Smooth muscle cell (in vitro differentiated cells): ENCODE data around the gene HOMER3. TPM values are rescaled to one million over a fixed set of nuclear protein-coding genes. Genes with fewer than 3 reads are reported as not detected.

ENCODE experiments used
- DNase-seq: peaks from one replicate; lab custom pipeline; 2025; ENCODE audit not compliant: unreplicated experiment; lab: John Stamatoyannopoulos, UW
- H2AFZ ChIP-seq: fragments of 200-600 bp; sonication (generic); 2 replicates; pipeline ENCODE4 v1.6.0; 2016; ENCODE audit warnings: antibody characterized with exemption, low read depth, mild to moderate bottlenecking
- H3F3A ChIP-seq: fragments of 200-600 bp; sonication (generic); 2 replicates; pipeline ENCODE4 v1.6.0; 2017; ENCODE audit warnings: antibody characterized with exemption, low read depth
- H3K27ac ChIP-seq: fragments of 200-600 bp; sonication (generic); 2 replicates; pipeline ENCODE4 v1.5.1; 2016; ENCODE audit warnings: low read depth, mild to moderate bottlenecking
- H3K27me3 ChIP-seq: fragments of 200-600 bp; sonication (generic); 2 replicates; pipeline ENCODE4 v1.6.1; 2016; ENCODE audit warnings: low read depth, mild to moderate bottlenecking
- H3K36me3 ChIP-seq: fragments of 200-600 bp; sonication (generic); 2 replicates; pipeline ENCODE4 v1.5.1; 2016; ENCODE audit warnings: low read depth
- H3K4me1 ChIP-seq: fragments of 200-600 bp; sonication (generic); 2 replicates; pipeline ENCODE4 v1.5.1; 2016; ENCODE audit warnings: low read depth
- H3K4me2 ChIP-seq: fragments of 200-600 bp; sonication (generic); 2 replicates; pipeline ENCODE4 v1.6.0; 2016; ENCODE audit warnings: mild to moderate bottlenecking
- H3K4me3 ChIP-seq: fragments of 200-600 bp; sonication (generic); 2 replicates; pipeline ENCODE4 v1.5.1; 2016; ENCODE audit warnings: mild to moderate bottlenecking
- H3K79me2 ChIP-seq: fragments of 200-600 bp; sonication (generic); 2 replicates; pipeline ENCODE4 v1.6.0; 2016; ENCODE audit warnings: low read depth, mild to moderate bottlenecking
- H3K9ac ChIP-seq: fragments of 200-600 bp; sonication (generic); 2 replicates; pipeline ENCODE4 v1.6.0; 2016; ENCODE audit warnings: low read depth
- H3K9me3 ChIP-seq: fragments of 200-600 bp; sonication (generic); replicated peaks from 2 replicates; pipeline ENCODE4 v1.5.1; 2016; ENCODE audit warnings: low read depth
- H4K20me1 ChIP-seq: fragments of 200-600 bp; sonication (generic); 2 replicates; pipeline ENCODE4 v1.6.0; 2016; ENCODE audit warnings: low read depth
- CTCF ChIP-seq: fragments of 200-600 bp; sonication (generic); IDR thresholded peaks from 2 replicates; pipeline ENCODE4 v1.5.1; 2017; ENCODE audit warnings: borderline replicate concordance, mild to moderate bottlenecking, antibody characterized with exemption; ENCODE audit not compliant: insufficient read depth, poor library complexity, severe bottlenecking
- WGBS: methylation state at CpG from one replicate; pipeline ENCODE4 v1.1.7; 2016; ENCODE audit warnings: low lambda C conversion rate; 5-methylcytosine and 5-hydroxymethylcytosine counted together
- polyA plus RNA-seq: library from polyadenylated mRNA; unstranded; fragments of >200 nt; fragmentation: Nextera tagmentation; extraction: Ambion mirVana; gene quantifications from 2 replicates; pipeline ENCODE4 v1.2.1, GENCODE V29; 2016
- total RNA-seq: library from RNA; depleted of rRNA; stranded (reverse); fragments of >200 nt; gene quantifications from 2 replicates; pipeline ENCODE4 v1.2.3, GENCODE V29; 2014

The HOMER3 gene
- total and polyA plus RNA-seq, 2 experiments from 2014 or later, result 37.4 to 88.1 TPM

DNA sequence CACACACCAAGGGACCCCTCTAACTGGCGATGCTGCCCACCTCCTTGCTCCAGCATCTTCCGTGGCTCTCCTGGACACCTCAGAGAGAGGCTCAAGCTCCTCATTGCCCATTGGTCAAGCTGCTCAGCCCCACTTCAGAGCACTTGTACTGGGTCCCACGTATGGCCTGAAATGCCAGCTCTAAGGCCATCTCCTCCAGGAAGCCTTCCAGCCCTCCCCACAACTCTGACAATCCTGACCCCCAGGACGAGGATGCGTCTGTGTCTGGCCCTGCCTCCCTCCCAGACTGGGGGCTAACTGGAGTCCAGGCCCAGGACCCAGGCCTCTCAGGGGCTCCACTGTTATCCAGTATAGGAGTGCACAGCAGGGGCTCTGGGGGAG is 7.9 kb upstream of the HOMER3 start:
- Histone ChIP-seq H2AFZ (no peak overlapping the region), H3K9me3 (no peaks in the 10 kb centered on the region), H3K9ac (no peak overlapping the region), H3K4me3 (no peak overlapping the region), H3K27ac (no peak overlapping the region), H3K4me1 (no peaks in the 10 kb centered on the region), H3F3A (no peaks in the 10 kb centered on the region), H3K36me3 (no peaks in the 10 kb centered on the region), H3K4me2 (no peak overlapping the region), H3K79me2 (no peaks in the 10 kb centered on the region), H3K27me3 (no peaks in the 10 kb centered on the region), H4K20me1 (no peaks in the 10 kb centered on the region)
- no peak for DNase-seq
- TF ChIP-seq CTCF, result no peak
- whole genome bisulfite sequencing, result 84% methylated on average over 5 of the region's 5 CpGs

GRCh38 chr19:18948075-18948975 is 7.3 kb upstream of the HOMER3 start:
- no peak overlapping the region for H2AFZ ChIP-seq

GRCh38 chr19:18946918-18947317 is 5.9 kb upstream of the HOMER3 start:
- no peak overlapping the region for H2AFZ ChIP-seq
- H3K4me3 ChIP-seq, result no peak overlapping the region
- WGBS, result 90% methylated on average over 14 of the region's 14 CpGs
- no peak for TF ChIP-seq CTCF
- H3K4me1 ChIP-seq, result no peaks in the 10 kb centered on the region
- H3K27ac ChIP-seq, result no peak overlapping the region
- no peaks in the 10 kb centered on the region for H3K9me3 ChIP-seq
- H3K36me3 ChIP-seq, result no peaks in the 10 kb centered on the region
- no peaks in the 10 kb centered on the region for H3F3A ChIP-seq
- no peaks in the 10 kb centered on the region for H4K20me1 ChIP-seq
- H3K4me2 ChIP-seq, result no peak overlapping the region
- DNase-seq, result no peak
- H3K27me3 ChIP-seq, result no peaks in the 10 kb centered on the region
- H3K79me2 ChIP-seq, result no peaks in the 10 kb centered on the region
- no peak overlapping the region for H3K9ac ChIP-seq

More at GRCh38 chr19:18948075-18948975, 7.3 kb upstream of the HOMER3 start:
- H3F3A ChIP-seq, result no peaks in the 10 kb centered on the region
- DNase-seq, result no peak
- no peaks in the 10 kb centered on the region for H3K9me3 ChIP-seq
- WGBS, result 89% methylated on average over 15 of the region's 15 CpGs
- no peaks in the 10 kb centered on the region for H3K79me2 ChIP-seq
- H3K27ac ChIP-seq, result no peak overlapping the region
- no peak for TF ChIP-seq CTCF
- no peak overlapping the region for H3K4me2 ChIP-seq
- H3K4me3 ChIP-seq, result no peak overlapping the region
- no peaks in the 10 kb centered on the region for H3K4me1 ChIP-seq
- H3K36me3 ChIP-seq, result no peaks in the 10 kb centered on the region
- no peak overlapping the region for H3K9ac ChIP-seq
- H4K20me1 ChIP-seq, result no peaks in the 10 kb centered on the region
- H3K27me3 ChIP-seq, result no peaks in the 10 kb centered on the region

GRCh38 chr19:18946335-18946734 is 5.3 kb upstream of the HOMER3 start:
- Histone ChIP-seq H2AFZ (no peak overlapping the region), H3K27ac (no peak overlapping the region), H3K4me3 (no peak overlapping the region), H3F3A (no peaks in the 10 kb centered on the region), H3K9ac (no peak overlapping the region), H3K9me3 (no peaks in the 10 kb centered on the region), H3K4me2 (no peak overlapping the region), H4K20me1 (no peaks in the 10 kb centered on the region), H3K36me3 (no peaks in the 10 kb centered on the region), H3K27me3 (no peaks in the 10 kb centered on the region), H3K79me2 (no peaks in the 10 kb centered on the region), H3K4me1 (no peaks in the 10 kb centered on the region)
- no peak for DNase-seq
- no peak for TF ChIP-seq CTCF
